ENCODE data around the gene KCNQ1.

GRCh38 chr11:2480874-2481220, 36.0 kb downstream of the KCNQ1 start:
- no peak for TF ChIP-seq CTCF (IDR thresholded peaks at IDR 0.05)
- TF ChIP-seq POLR2A (IDR thresholded peaks at IDR 0.05) = no peak

Measured in body of pancreas (tissue), 4 donors.